RWPE1 (cell line): ENCODE data around the gene CATSPER1.

Experiments used
- CTCF ChIA-PET: fragments of 350-600 bp; sonication (Branson Sonifier 250); formaldehyde crosslinking; extraction: SDS; loops from one replicate; lab custom pipeline; 2021; lab: Yijun Ruan, JAX
- POLR2A ChIA-PET: fragments of 400-600 bp; formaldehyde crosslinking; extraction: SDS; loops from one replicate; lab custom pipeline; 2020; ENCODE audit warnings: antibody characterized with exemption; ENCODE audit not compliant: low non-redundant PET; lab: Yijun Ruan, JAX
- DNase-seq: peaks from one replicate; pipeline ENCODE4 v3.0.0; 2012; ENCODE audit warnings: low spot score
- H3K27ac ChIP-seq: fragments of 450-650 bp; 2 replicates; pipeline ENCODE4 v1.5.1; 2017
- CTCF ChIP-seq: fragments of 450-650 bp; conservative IDR thresholded peaks from 2 replicates; pipeline ENCODE4 v1.5.1; 2017; ENCODE audit warnings: low read depth, mild to moderate bottlenecking

Gene CATSPER1

DNA sequence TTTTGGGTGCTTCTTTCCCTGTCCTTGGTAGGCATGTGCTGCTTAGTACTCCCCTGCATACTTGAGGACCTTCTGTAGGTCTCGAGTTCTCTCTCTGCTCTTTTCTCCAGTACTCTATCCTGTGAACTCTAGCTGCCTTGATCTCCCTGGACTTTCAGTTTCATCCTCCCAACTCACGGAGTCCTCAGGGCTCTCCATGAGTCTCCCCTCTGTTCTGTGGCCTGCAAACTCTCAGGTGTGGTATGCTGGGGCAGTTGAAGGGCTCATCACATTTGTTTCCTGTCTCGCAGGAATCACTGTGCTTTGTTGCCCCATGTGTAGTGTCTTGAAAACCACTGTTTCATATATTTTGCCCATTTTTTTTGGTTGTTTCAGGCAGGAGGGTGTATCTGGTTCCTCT, 40.5 kb upstream of the CATSPER1 start:
- no peak for DNase-seq
- ChIA-PET CTCF (interaction anchor here (3.5 kb wide), 1 partner anchor 13 kb away, joined by 32 read pairs; the partner anchor contains the start of gene SF3B2), POLR2A (no interaction called here)
- no peak for TF ChIP-seq CTCF
- H3K27ac ChIP-seq = no peak overlapping the region

DNA sequence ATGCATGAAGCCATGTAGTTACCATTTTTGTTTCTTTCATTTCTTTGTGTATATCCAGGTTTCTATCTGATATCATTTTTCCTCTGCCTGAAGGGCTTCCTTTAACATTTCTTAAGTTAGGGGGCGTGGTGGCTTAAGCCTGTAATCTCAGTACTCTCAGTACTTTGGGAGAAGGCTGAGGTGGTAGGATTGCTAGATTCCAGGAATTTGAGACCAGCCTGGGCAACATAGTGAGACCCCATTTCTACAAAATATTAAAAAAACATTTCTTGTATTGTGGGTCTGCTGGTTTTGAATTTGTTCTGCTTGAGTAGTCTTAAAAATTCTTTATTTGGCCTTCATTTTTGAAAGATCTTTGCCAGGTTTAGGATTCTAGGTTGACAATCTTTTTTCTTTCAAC, 38.3 kb upstream of the CATSPER1 start:
- no peak overlapping the region for H3K27ac ChIP-seq
- TF ChIP-seq CTCF = no peak
- DNase-seq = no peak
- ChIA-PET POLR2A (no interaction called here), CTCF (no interaction called here)

DNA sequence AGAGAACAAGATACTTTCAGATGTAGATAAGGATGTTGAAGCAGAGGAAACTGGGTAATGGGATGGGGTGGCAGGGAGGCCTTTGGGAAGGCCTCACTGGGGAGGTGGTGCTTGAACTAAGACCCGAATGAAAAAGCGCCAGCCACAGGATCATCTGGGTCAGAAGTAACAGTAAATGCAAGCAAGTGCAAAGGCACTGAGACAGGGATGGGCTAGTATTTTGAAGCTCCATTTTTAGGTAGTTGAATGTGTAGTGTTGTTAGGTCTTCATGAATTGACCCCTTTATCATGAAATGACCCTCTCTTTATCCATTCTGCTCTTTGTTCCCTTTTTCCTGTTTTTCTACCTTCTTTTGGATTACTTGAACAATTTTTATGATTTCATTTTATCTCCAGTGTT, 37.6 kb upstream of the CATSPER1 start:
- CTCF ChIA-PET = interaction anchor here (0.6 kb wide), 1 partner anchor 104 kb away, joined by 3 read pairs; no protein-coding TSS in a partner anchor
- no peak for DNase-seq
- POLR2A ChIA-PET = no interaction called here
- TF ChIP-seq CTCF = no peak
- H3K27ac ChIP-seq = no peak overlapping the region

- TF ChIP-seq CTCF = no peak
- ChIA-PET CTCF (no interaction called here), POLR2A (interaction anchor here (0.6 kb wide), 1 partner anchor 10 kb away, joined by 5 read pairs; the partner anchor contains the start of gene SF3B2)
- no peak for DNase-seq
- H3K27ac ChIP-seq = no peak overlapping the region
Observed at GRCh38 chr11:66062408-66062807, 36.1 kb upstream of the CATSPER1 start.

DNA sequence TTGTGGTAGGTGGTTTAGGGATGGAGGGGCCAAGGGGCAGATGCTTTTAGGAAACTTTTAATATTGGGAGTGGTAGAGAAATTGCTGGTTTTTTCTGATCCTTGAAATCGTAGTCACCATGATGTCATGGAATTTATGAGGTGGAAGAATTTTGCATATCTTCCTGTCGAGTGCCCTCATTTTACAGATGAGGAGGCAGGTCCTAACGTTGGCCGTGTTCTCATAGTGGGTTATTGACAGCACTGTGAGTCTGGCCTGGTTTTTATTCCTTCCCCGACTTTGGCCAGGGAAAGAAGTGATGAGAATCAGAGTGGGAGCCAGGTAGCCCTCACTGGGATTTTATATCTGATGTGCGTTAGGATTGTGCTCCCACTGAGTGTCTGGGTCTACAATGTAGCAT, 35.0 kb upstream of the CATSPER1 start:
- peak overlapping the region; percentile 23; the same call in 1 of the 2 replicates for H3K27ac ChIP-seq
- no peak for DNase-seq
- ChIA-PET CTCF (no interaction called here), POLR2A (no interaction called here)
- no peak for TF ChIP-seq CTCF

- DNase-seq = no peak
- no peak for TF ChIP-seq CTCF
- CTCF ChIA-PET = no interaction called here
- peak overlapping the region; percentile 33 for H3K27ac ChIP-seq
- POLR2A ChIA-PET = no interaction called here
Observed at GRCh38 chr11:66059966-66060680, 33.8 kb upstream of the CATSPER1 start.
